AG04450 (cell line): ENCODE data around the gene APBB2. TPM values are rescaled to one million over a fixed set of nuclear protein-coding genes. Genes with fewer than 3 reads are reported as not detected.

ENCODE experiments used
- CTCF ChIA-PET: fragments of 300-600, 350-600 bp; formaldehyde crosslinking; extraction: SDS; loops from one replicate; lab custom pipeline; 2022; ENCODE audit warnings: antibody characterized with exemption, inconsistent platforms; lab: Charles Lee
- POLR2A ChIA-PET: fragments of 350-600 bp; formaldehyde crosslinking; extraction: SDS; loops from one replicate; lab custom pipeline; 2021; ENCODE audit warnings: antibody characterized with exemption, inconsistent platforms; lab: Yijun Ruan, JAX
- DNase-seq: peaks from one replicate; pipeline ENCODE4 v3.0.0-alpha.2; 2011; ENCODE audit warnings: low read depth, low spot score
- H3K27ac ChIP-seq: one replicate; pipeline ENCODE4 v1.5.1; 2012; ENCODE audit warnings: low read depth, low read length, control low read depth
- H3K27me3 ChIP-seq: one replicate; pipeline ENCODE4 v1.6.0; 2012; ENCODE audit warnings: low read length; ENCODE audit not compliant: control insufficient read depth, insufficient read depth
- H3K4me3 ChIP-seq: 2 replicates; pipeline ENCODE4 v1.5.1; 2011; ENCODE audit warnings: mild to moderate bottlenecking, low read depth, low read length, control low read depth
- H3K9me3 ChIP-seq: 2 replicates; pipeline ENCODE4 v1.5.1; 2012; ENCODE audit warnings: low read length; ENCODE audit not compliant: control insufficient read depth, insufficient read depth
- polyA plus RNA-seq: library from polyadenylated mRNA; depleted of rRNA; stranded (reverse); fragments of >200 nt; gene quantifications from 2 replicates; pipeline ENCODE4 v1.2.3, GENCODE V29; 2011
- TF ChIP-seq, protein P1 (sequence below): IDR thresholded peaks from 2 replicates; pipeline ENCODE4 v1.5.1; 2011; ENCODE audit warnings: low read depth, low read length, control low read depth, inconsistent platforms

APBB2 gene
- polyA plus RNA-seq, 1 experiment: 52.7 TPM

DNA sequence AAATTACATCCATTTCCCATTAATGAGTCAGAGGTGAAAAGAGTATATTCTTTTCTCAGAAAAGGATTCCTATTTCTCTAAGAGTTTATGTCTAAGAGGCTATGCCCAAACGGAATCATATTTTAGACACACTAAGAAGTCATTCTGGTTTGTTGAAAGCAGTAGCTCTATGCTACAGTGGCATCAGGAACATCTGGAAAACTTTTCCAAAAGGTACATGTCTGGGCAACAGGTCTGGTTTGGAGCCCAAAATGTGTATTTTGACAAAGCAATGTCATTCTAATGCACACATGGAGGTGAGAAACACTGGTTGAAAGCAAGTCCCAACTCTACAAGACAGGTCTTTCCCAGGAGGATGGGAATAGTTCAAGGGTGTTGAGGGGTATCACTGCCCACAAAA is 56.1 kb downstream of the APBB2 start:
- H3K27me3 ChIP-seq: no peaks in the 10 kb centered on the region
- TF ChIP-seq, protein P1, sequence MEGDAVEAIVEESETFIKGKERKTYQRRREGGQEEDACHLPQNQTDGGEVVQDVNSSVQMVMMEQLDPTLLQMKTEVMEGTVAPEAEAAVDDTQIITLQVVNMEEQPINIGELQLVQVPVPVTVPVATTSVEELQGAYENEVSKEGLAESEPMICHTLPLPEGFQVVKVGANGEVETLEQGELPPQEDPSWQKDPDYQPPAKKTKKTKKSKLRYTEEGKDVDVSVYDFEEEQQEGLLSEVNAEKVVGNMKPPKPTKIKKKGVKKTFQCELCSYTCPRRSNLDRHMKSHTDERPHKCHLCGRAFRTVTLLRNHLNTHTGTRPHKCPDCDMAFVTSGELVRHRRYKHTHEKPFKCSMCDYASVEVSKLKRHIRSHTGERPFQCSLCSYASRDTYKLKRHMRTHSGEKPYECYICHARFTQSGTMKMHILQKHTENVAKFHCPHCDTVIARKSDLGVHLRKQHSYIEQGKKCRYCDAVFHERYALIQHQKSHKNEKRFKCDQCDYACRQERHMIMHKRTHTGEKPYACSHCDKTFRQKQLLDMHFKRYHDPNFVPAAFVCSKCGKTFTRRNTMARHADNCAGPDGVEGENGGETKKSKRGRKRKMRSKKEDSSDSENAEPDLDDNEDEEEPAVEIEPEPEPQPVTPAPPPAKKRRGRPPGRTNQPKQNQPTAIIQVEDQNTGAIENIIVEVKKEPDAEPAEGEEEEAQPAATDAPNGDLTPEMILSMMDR: no peak
- no peak overlapping the region for H3K4me3 ChIP-seq
- POLR2A ChIA-PET: no interaction called here
- no peak overlapping the region for H3K27ac ChIP-seq
- no peaks in the 10 kb centered on the region for H3K9me3 ChIP-seq
- CTCF ChIA-PET: interaction anchor here (1.7 kb wide), 1 partner anchor 54 kb away, joined by 5 read pairs; no protein-coding TSS in a partner anchor
- no peak for DNase-seq

DNA sequence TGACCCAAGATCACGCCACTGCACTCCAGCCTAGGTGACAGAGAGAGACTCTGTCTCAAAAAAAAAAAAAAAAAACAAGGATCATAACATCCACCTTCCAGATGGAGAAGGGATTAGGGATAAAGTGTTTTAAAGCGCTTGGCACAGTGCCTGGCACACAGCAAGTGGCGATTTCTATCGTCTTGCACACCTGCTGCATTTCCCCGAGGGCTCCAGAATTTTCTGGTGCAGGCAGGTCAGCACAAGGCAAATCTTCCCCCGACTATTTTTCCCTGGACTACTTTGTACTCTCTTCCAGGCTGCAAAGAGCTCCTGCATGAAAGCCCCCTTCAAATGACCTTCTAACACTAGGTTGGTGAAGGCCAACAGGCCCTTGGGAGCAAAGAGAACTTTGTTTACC is 57.3 kb downstream of the APBB2 start:
- CTCF ChIA-PET: interaction anchor here (1.7 kb wide), 1 partner anchor 55 kb away, joined by 5 read pairs; no protein-coding TSS in a partner anchor
- DNase-seq: no peak
- POLR2A ChIA-PET: interaction anchor here (0.6 to 0.7 kb wide), 2 partner anchors 20 to 23 kb away, joined by 3 to 5 read pairs; no protein-coding TSS in a partner anchor
- Histone ChIP-seq H3K4me3 (no peak overlapping the region), H3K27ac (no peak overlapping the region), H3K9me3 (no peaks in the 10 kb centered on the region), H3K27me3 (no peaks in the 10 kb centered on the region)
- TF ChIP-seq, protein P1: no peak

DNA sequence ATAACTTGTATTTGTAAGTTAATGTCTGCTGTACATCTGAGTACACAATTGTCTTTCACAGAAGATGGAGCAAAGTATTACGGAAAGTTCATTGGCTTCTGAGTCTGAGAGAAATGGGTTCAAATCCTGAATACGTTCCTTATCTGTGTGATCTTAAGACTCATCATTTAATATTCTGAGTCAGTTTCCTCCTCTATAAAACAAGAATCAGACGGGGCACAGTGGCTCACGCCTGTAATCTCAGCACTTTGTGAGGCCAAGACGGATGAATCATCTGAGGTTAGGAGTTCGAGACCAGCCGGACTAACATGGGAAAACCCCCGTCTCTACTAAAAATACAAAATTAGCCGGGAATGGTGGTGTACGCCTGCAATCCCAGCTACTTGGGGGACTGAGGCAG is 57.8 kb downstream of the APBB2 start:
- no peaks in the 10 kb centered on the region for H3K9me3 ChIP-seq
- TF ChIP-seq, protein P1: no peak
- H3K27ac ChIP-seq: no peak overlapping the region
- H3K4me3 ChIP-seq: no peak overlapping the region
- ChIA-PET CTCF (interaction anchor here (1.4 to 1.7 kb wide), 2 partner anchors 20 to 55 kb away, joined by 4 to 5 read pairs; no protein-coding TSS in a partner anchor), POLR2A (interaction anchor here (0.6 to 0.7 kb wide), 3 partner anchors 15 to 22 kb away, joined by 3 to 5 read pairs (median 3); no protein-coding TSS in a partner anchor)
- no peaks in the 10 kb centered on the region for H3K27me3 ChIP-seq
- DNase-seq: no peak

DNA sequence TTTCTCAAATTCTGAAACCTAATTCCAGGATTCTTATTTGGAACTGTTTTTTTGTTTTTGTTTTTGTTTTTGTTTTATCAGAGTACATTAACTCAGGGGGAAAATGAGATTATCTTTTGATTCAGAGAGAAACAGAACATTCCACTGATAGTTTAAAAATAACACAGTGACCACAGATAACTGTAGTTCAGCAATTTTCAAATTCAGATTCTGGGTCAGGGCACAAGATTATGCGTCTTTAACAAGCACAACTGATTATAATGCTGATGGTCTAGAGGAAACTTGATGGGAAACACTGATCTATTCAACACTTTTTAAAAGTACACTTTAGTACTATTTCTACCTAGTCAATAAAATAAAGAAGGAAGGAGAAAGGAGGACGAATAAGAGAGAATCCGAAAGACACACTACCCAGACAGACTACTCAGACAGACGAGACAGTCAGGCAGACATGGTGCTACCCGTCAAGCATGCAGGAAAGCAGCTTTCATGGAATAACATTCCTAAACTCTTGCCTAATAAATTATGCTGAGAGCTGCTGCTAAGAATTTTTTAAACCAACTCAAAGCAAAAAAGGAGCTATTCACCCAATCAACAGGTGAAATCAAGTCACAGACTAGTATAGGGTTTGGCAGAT is 59.0 kb downstream of the APBB2 start:
- ChIA-PET CTCF (interaction anchor here (1.3 to 1.4 kb wide), 2 partner anchors 8 to 22 kb away, joined by 4 read pairs; no protein-coding TSS in a partner anchor), POLR2A (interaction anchor here (0.6 to 1.2 kb wide), 2 partner anchors 59 to 165 kb away, joined by 3 to 4 read pairs; partner anchors contain the start of gene APBB2)
- Histone ChIP-seq H3K27me3 (no peaks in the 10 kb centered on the region), H3K4me3 (no peak overlapping the region), H3K27ac (no peak overlapping the region), H3K9me3 (no peaks in the 10 kb centered on the region)
- DNase-seq: no peak
- TF ChIP-seq, protein P1: no peak

DNA sequence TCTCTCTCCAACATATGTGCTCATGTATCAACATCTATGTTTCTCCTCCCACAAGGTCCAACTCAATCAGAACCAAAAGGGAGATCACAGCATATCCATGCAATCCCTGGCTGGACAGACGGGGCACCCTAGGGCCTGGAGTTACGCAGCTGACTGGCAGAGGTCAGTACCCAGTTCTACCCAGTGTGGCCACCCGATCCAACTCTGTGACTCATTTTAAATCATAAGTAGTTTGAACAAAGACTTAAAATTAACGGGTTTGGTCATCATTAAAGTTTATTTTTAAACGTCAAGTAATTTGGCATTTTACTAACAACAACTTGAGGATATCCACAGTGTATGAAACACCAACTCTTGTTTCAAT is 59.5 kb downstream of the APBB2 start:
- H3K27me3 ChIP-seq: no peaks in the 10 kb centered on the region
- H3K27ac ChIP-seq: peak overlapping the region; percentile 12
- no peak overlapping the region for H3K4me3 ChIP-seq
- POLR2A ChIA-PET: no interaction called here
- no peaks in the 10 kb centered on the region for H3K9me3 ChIP-seq
- CTCF ChIA-PET: no interaction called here
- TF ChIP-seq, protein P1: no peak
- no peak for DNase-seq
